GM12874 (cell line): Measurements from ENCODE around the gene GDF7.

Experiments
- CTCF ChIP-seq: IDR thresholded peaks from 2 replicates; pipeline ENCODE4 v1.5.1; 2011; ENCODE audit warnings: low read depth, mild to moderate bottlenecking, control low read depth, low read length, moderate library complexity; ENCODE audit not compliant: insufficient read depth

Gene GDF7

GRCh38 chr2:20692081-20692480 is 25.1 kb downstream of the GDF7 start:
- no peak for TF ChIP-seq CTCF

- no peak for TF ChIP-seq CTCF
These were observed 26.4 kb downstream of the GDF7 start for GRCh38 chr2:20693317-20693716.

- no peak for TF ChIP-seq CTCF
These were observed 29.4 kb downstream of the GDF7 start for GRCh38 chr2:20696366-20696765.

- no peak for TF ChIP-seq CTCF
These were observed 30.5 kb downstream of the GDF7 start for GRCh38 chr2:20697322-20697934.

- TF ChIP-seq CTCF: no peak
These were observed 32.1 kb downstream of the GDF7 start for GRCh38 chr2:20698916-20699613.

- no peak for TF ChIP-seq CTCF
These were observed 35.6 kb downstream of the GDF7 start for GRCh38 chr2:20702563-20702962.

- no peak for TF ChIP-seq CTCF
These were observed 37.9 kb downstream of the GDF7 start for GRCh38 chr2:20704886-20705285.
